DMS 273 treated with DMSO at 0.1 percent for 48 hours (cell line): Measurements from ENCODE around the gene CRTC3.

Source experiments
- DNase-seq: peaks from one replicate; lab custom pipeline; 2025; lab: John Stamatoyannopoulos, UW

CRTC3 gene

GRCh38 chr15:90562669-90563068 is 32.9 kb downstream of the CRTC3 start:
- DNase-seq: no peak

GRCh38 chr15:90563463-90563862 is 33.7 kb downstream of the CRTC3 start:
- no peak for DNase-seq

GRCh38 chr15:90564051-90564450 is 34.3 kb downstream of the CRTC3 start:
- DNase-seq: no peak

- DNase-seq: no peak
Measured at GRCh38 chr15:90564590-90564989, 34.9 kb downstream of the CRTC3 start.

GRCh38 chr15:90565866-90566265 is 36.1 kb downstream of the CRTC3 start:
- DNase-seq: no peak

GRCh38 chr15:90570643-90571042 is 40.9 kb downstream of the CRTC3 start:
- no peak for DNase-seq

- no peak for DNase-seq
Measured at GRCh38 chr15:90571063-90571541, 41.4 kb downstream of the CRTC3 start.

- DNase-seq: no peak
Measured at GRCh38 chr15:90572893-90573292, 43.2 kb downstream of the CRTC3 start.

- DNase-seq: no peak
Measured at GRCh38 chr15:90576711-90577389, 47.1 kb downstream of the CRTC3 start.

GRCh38 chr15:90579213-90579612 is 49.5 kb downstream of the CRTC3 start:
- no peak for DNase-seq

- no peak for DNase-seq
Measured at GRCh38 chr15:90580099-90580498, 50.4 kb downstream of the CRTC3 start.

GRCh38 chr15:90580541-90580940 is 50.8 kb downstream of the CRTC3 start:
- DNase-seq: no peak

- DNase-seq: no peak
Measured at GRCh38 chr15:90580946-90581345, 51.2 kb downstream of the CRTC3 start.

GRCh38 chr15:90581771-90582352 is 52.1 kb downstream of the CRTC3 start:
- no peak for DNase-seq

GRCh38 chr15:90582553-90582952 is 52.8 kb downstream of the CRTC3 start:
- DNase-seq: no peak

GRCh38 chr15:90583471-90584252 is 53.9 kb downstream of the CRTC3 start:
- no peak for DNase-seq

GRCh38 chr15:90584841-90585240 is 55.1 kb downstream of the CRTC3 start:
- no peak for DNase-seq

GRCh38 chr15:90585863-90586262 is 56.1 kb downstream of the CRTC3 start:
- no peak for DNase-seq

- DNase-seq: no peak
Measured at GRCh38 chr15:90586948-90587347, 57.2 kb downstream of the CRTC3 start.

GRCh38 chr15:90588427-90588826 is 58.7 kb downstream of the CRTC3 start:
- no peak for DNase-seq

GRCh38 chr15:90591524-90591923 is 61.8 kb downstream of the CRTC3 start:
- no peak for DNase-seq

- no peak for DNase-seq
Measured at GRCh38 chr15:90592131-90592881, 62.6 kb downstream of the CRTC3 start.
